Activated CD4-positive, alpha-beta T cell treated with anti-CD3 and anti-CD28 coated beads, Interleukin-10, Interleukin-2, amounts not matched to agents 100 ng/mL and 50 ng/mL, durations not matched to agents 16 hours and 8 hours (primary cell): ENCODE data around the gene STING1.
"Not testable (repeated sequence)": the region's sequence is repeated elsewhere in the genome, so short reads cannot be mapped to it uniquely, and the experiment has no call there.

ENCODE experiments used
- DNase-seq: peaks from one replicate; pipeline ENCODE4 v3.0.0-alpha.2; 2020

Gene STING1

DNA sequence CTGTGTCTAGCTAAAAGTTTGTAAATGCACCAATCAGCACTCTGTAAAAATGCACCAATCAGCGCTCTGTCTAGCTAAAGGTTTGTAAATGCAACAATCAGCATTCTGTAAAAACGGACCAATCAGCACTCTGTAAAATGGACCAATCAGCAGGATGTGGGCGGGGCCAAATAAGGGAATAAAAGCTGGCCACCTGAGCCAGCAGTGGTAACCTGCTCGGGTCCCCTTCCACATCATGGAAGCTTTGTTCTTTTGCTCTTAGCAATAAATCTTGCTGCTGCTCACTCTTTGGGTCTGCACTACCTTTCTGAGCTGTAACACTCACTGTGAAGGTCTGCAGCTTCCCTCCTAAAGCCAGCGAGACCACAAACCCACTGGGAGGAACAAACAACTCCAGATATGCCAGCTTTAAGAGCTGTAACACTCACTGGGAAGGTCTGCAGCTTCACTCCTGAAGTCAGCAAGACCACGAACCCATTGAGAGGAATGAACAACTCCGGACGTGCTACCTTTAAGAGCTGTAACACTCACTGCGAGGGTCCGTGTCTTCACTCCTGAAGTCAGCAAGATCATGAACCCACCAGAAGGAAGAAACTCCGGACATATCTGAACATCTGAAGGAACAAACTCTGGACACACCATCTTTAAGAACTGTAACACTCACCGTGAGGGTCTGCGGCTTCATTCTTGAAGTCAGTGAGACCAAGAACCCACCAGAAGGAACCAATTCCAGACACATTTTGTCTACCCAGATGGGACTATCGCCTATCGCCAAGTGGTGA lies 20.7 kb upstream of the STING1 start:
- DNase-seq = not testable (repeated sequence)

DNA sequence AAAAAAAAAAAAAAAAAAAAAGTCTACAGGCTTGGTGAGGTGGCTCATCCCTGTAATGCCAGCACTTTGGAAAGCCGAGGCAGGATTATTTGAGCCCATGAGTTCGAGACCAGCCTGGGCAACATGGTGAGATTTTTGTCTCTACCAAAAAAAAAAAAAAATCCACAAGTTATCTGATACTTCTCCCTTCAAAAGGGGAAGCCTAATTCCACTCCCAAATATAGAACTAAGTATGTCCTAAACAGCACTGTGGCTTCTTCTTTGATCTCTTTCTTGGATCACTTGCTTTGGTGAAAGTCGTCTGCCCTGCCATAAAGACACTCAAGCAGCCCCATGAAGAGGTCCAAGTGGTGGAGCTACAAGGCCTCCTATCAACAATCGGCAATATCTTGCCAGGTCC lies 18.8 kb upstream of the STING1 start:
- DNase-seq = no peak

DNA sequence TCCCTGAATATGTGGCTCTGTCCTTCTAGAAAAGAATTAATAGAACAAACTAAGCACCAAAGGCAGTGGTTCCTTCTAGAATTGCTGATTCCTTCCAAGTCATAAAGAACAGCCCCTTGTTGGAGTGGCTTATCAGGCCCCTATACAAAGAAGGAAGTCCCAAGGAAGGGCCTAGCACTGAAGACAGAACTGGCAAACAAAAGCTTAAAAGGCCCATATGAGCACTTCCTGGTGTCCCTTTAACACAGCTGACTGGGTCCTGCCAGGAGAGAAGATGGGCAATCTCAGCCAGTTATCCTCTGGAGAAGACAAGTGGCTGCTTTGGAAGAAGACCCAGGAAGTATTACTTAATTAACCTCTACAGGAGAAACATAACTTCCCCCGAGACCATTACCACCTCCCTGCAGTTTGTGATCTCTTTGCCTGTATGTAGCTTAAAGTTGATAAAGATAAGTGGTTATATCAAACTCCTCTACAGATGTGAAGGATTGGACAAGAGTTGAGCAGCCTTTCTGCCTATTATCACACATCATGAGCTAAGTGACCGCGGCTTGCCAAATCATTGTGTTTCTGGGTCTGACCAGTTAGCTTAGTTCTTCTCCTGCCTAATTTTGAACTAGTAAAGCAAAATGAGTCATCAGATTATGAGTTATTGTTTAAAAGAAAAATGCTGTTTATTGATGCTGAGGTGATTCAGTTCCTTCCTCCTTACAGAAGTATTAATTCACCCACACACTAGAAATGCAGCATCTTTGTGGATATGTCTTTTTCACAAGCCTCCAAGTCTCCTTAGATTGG lies 13.3 kb upstream of the STING1 start:
- DNase-seq = peak; percentile 32

DNA sequence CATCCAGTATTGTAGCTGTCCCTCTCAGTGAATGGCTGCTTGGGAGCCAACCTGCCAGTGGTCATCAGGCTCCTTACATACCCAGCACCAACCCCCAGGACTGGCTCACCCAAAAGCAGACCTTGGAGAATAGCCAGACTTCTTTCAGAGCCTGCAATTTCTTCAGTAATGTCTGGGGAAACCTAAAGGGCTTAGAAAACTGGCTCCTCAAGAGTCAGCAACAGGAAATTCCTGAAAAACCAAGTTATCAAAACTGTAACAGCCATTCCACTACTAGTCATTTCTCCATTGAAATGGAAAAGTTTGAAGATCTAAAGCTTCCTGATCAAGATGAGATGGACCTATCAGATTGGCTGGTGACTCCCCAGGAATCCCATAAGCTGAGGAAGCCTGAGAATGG lies 12.3 kb upstream of the STING1 start:
- DNase-seq = no peak

DNA sequence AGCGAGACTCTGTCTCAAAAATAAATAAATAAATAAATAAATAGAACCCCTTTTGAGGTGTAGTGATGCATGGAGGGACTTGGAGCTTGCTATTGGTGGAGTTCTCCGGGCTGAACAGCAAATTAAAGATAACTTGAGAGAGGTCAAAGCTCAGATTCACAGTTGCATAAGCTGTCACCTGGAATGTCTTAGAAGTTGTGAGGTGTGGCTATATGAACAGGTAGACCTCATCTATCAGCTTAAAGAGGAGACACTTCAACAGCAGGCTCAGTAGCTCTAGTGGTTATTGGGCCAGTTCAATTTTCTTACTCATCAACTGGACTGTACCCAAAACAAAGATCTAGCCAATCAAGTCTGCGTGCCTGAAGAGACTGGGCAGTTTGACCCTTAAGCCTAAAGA lies 11.7 kb upstream of the STING1 start:
- DNase-seq = no peak

DNA sequence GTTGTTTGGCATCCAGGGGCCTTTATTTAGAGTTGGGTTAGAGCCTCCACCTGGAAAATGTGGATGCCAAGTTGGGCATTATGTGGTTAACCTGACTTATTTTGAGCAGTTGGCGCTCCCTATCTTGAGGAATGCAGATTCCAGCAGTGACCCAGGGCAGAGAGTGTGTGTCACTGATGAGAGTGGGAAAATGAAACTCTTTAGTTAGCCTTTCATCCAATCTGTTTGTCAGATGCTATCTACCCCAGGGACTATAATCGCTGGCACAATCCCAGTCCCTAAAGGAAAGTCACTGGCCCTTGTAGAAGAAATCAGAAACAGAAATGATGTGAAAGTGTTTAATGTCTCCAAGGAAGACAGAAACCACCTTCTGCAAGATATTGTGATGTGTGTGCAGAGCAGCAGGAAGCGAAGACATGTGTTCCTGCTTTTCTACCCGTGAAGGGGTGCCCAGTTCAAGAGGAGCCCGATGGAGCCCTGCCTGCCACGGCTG lies 10.2 kb upstream of the STING1 start:
- no peak for DNase-seq

DNA sequence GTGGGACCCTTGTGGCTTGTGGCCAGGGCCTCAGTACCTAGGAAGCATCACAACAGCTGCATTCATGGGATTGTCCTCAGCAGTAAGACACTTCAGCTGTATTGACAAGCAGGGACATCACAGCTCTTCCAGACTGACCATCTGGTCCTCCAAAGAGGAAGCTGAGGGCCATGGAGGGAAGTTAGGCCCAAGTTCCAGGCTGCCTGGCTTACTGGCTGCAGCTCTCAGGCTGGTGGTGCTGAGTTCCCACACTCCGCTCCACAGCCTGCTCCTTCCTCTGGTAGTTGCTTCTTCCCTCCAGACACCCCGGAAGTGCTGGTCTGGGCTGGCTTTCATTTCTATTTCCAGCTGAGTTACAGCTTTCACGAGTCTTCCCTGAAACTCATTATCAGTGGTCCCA lies 5.7 kb upstream of the STING1 start:
- DNase-seq = no peak

DNA sequence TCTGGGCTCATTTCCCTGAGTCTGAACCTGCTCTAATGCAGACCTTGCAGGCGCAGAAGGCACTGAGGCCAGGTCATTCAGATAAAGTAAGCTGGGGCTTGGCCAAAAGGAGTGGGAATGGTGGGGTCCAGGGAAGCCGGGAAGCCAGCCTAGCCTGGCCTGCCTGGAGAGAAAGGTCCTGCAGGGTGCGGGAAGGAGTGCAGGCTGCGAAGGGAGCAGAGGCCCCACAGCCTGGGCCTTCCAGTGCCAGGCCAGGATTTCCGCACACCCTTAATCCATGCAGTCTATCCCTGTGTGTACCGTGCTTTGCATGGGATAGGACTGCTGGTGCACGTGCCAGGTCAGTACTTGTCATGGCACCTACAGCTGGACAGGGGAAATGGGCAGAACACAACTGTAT lies 3.6 kb upstream of the STING1 start:
- no peak for DNase-seq

DNA sequence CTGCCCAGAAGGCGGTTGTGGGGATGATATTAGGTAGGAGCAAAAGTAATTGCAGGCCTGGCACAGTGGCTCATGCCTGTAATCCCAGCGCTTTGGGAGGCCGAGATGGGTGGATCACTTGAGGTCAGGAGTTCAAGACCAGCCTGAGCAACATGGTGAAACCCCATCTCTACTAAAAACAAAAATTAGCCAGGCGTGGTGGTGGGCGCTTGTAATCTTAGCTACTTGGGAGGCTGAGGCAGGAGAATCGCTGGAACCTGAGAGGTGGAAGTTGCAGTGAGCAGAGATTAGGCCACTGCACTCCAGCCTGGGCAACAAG lies 291 bp upstream of the STING1 start:
- not testable (repeated sequence) for DNase-seq

DNA sequence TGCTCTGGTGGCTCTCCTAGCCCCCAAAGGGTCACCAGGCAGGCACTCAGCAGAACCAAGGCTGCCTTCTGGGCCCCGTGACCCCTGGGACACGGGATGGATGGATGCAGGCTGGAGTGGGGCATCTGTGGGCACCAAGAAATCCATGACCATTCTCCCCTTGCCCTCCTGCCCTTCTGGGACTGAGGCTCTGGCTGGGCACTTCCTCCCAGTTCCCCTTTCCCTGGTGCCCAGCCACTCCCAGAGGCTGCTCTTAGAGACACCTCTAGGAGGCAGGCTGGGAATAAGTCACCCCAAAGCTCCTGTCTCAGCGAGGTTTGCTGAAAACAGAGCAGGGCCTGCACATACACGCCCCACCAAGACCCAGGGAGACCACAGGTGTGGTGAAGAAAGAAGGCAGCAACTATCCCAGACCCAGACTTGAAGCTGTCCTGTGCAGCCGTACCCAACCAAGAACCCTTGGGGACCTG lies 943 bp downstream of the STING1 start:
- peak; percentile 55 for DNase-seq

DNA sequence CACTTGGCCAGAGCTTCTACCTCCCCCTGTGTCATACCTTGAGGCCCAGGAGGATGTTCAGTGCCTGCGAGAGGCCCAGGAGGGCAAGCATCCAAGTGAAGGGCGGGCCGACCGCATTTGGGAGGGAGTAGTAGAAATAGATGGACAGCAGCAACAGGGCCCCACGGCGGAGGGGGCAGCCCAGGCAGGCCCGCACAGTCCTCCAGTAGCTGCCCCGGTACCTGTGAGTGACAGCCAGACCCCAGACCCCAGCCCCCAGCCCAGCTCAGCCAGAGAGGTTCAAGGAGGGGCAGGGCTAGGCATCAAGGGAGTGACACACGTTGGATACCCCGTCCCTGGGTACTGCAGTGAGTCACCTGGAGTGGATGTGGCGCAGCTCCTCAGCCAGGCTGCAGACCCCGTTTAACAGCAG lies 1.4 kb downstream of the STING1 start:
- peak; percentile 53 for DNase-seq

DNA sequence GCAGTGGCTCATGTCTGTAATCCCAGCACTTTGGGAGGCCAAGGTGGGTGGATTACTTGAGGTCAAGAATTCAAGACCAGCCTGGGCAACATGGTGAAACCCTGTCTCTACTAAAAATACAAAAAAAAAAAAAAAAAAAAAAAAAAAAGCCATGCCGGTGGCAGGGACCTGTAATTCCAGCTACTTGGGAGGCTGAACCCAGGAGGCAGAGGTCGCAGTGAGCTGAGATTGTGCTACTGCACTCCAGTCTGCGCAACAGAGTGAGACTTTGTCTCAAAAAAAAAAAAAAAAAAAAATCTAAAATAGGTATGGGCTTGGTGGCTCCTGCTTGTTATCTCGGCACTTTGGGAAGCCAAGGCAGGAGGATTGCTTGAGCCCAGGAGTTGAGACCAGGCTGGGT lies 2.8 kb downstream of the STING1 start:
- not testable (repeated sequence) for DNase-seq

DNA sequence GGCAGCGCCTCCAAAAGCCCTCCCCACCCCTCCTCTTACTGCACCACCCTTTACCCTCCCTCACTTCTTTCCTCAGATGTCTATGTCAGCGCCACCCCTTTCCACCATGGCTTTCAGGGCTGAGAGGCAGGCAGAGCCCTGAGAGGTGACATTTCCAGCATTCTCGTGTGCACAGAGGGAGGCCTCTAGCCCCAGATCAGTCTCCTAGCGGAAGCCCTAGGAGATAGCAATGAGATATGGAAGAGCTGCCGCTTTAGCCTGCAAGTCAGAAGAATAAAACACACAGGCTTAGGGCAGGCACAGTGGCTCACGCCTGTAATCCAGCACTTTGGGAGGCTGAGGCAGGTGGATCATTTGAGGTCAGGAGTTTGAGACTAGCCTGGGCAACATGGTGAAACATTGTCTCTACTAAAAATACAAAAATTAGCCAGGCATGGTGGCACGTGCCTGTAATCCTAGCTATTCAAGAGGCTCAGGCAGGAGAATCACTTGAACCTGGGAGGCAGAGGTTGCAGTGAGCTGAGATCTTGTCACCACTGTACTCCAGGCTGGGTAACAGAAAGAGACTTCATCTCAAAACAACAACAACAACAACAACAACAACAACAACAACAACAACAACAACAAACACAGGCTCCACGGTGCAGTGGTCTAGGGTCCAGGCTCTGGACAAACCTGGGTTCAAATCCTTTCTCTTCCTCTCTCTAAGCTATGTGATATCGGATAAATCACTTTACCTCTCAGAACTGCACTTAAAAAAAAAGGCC lies 3.7 kb downstream of the STING1 start:
- DNase-seq = not testable (repeated sequence)

DNA sequence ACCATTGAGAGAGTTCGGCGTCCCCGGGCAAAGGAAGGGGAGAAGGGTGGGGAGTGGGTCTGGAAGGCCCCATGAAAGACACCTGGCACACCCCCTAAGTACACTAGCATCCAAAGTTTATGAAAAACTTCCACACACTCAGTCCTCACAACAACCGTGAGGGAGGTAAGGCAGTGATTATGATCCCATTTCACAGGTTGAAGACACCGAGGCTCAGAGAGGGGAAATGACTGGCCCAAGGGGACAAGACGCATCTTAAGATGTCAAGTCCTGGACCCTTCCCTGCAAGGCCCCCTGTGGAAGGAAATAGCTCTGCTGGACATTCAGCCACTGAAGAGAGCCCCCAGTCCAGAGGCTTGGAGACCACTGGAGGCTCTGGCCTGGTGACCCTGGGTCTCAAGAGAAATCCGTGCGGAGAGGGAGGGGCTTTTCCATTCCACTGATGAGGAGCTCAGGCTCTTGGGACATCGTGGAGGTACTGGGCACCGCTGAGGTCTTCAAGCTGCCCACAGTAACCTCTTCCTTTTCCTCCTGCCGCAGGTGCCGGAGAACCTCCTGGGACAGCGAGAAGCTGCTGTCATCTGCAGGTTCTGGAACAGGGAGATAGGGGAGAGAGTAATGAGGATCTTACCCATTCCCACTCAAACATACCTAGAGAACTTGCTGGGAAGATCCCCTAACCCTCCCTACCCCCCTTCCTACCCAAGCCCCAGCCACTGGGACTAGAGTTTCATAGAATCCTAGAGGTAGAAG lies 6.5 kb downstream of the STING1 start:
- DNase-seq = no peak

DNA sequence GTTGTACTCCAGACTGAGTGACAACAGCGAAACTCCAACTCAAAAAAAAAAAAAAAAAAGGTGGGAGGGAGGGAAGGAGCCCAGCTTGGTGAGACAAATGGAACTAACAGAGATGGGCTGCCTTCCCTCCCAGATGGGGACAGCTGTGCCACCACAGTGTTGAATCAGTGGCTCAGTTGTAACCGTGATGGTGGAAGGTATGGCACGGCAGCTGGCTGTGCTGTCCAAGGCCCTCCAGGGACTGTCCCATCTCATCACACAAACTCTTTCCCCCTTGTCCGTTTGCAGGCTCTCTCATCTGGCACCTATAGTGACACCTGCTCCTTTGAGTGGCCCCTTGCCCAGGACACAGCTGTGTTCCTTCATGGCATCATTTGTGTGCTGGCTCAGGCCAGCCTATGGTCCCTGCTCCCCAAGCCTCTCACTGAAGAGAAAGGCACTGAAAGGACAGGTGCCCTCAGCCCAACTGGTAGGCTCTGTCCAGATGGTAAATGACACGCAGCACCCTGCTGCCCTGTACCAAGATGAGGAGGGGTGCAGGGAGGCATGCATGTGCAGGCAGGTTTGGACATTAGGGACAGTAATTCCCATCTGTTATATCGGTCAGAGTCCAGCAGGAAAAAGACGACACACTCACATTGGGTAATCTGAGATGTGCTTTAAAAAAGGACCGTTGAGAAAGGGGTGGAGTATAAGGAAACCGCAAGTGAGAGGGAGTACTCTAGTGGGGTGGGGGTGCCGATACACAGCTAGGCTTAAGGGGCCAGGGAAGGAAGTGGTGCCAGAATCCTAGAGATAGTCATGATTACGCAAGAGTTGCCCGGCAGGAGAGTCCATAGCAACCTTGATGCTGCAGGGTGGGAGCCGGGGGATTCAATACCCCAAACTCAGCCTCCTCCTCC lies 7.4 kb downstream of the STING1 start:
- DNase-seq = peak; percentile 56

DNA sequence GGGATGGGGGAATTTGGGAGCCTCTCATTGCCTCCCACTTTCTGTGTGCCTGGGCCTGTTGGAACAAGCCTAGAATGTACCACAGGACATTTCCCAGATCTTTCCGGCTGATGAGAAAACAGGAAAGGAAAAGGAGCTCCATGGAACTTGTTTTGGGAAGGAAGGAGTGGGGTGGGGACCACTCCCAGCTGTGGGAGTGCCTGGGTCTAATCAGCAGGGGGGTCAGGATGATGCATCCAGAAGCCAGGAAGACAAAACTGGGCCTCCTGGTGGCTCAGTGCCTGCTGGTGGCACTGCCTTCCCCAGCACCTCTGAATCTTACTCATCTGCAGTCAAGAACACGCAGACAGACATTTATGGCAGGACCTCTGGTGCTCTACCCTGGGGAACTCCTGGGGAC lies 9.0 kb downstream of the STING1 start:
- DNase-seq = peak; percentile 42

DNA sequence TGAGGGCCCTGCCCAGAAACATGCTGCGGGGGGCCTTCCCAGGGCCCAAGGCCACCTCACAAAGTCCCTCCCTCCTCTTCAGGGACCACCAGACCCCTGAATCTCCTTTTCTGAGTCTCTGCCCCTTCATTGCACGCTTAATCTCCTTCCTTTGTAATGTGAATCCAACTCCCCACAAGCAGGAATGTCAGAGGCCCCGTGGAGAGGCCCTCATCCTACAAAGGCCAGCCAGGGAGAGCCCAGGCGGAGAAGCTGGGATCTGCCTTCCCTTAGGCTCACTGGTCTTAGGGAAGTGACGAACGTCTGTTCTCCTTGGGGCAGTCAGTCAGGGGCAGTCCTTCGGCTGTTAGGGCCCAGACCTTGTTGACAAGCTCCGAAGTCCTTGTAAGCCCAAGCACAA lies 9.5 kb downstream of the STING1 start:
- no peak for DNase-seq

DNA sequence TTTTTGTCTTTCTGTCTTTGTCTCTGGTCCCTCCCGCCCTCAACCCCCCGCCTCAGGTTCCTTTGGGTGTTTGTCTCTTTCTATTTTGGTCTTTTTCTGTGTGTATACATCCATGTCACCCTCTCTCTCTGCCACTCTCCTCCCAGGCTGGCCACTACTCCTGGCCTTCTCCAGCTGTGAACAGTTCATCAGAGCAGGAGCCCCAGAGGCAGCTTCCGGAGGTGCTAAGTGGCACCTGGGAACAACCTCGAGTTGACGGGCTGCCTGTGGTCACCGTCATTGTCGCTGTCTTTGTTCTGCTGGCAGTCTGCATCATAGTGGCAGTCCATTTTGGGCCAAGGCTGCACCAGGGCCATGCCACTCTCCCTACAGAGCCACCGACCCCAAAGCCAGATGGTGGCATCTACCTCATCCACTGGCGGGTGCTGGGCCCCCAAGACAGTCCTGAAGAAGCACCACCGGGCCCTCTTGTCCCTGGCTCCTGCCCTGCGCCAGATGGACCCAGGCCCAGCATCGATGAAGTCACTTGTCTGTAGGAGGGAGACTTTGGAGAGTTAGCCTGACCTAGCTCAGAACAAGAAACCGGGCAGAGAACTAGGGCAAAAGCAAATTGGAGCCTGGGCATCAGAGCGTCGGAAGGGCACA lies 10.1 kb downstream of the STING1 start:
- no peak for DNase-seq

DNA sequence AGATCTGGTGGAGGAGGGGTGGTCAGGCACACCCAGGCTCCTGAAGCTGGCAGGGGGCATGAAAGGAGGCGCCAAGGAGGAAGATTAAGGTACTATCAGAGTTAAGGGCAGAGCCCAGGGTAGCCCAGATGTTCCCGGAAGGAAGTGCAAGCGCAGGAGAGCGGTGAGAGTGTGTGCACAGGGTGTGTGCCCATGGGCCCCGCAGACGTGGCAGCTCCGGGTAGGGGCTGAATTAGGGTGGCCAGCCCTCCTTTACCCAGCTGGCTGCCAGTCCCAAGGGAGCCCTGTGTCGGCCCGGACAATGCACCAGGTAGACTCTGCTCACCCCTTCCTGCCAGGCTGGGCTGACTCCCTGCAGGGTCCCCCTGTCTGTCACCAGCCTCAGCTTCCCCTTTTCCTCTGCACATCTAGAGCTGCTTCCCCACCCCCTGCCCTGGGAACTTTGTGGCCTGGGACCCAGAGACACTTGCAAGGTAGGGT lies 11.7 kb downstream of the STING1 start, which contains the start of gene SMIM33:
Gene SMIM33 (plus strand): TSS at position 184 of the 480 bp plus-strand sequence. CDS start 118 bp downstream, at position 302.
- DNase-seq = peak; percentile 62

DNA sequence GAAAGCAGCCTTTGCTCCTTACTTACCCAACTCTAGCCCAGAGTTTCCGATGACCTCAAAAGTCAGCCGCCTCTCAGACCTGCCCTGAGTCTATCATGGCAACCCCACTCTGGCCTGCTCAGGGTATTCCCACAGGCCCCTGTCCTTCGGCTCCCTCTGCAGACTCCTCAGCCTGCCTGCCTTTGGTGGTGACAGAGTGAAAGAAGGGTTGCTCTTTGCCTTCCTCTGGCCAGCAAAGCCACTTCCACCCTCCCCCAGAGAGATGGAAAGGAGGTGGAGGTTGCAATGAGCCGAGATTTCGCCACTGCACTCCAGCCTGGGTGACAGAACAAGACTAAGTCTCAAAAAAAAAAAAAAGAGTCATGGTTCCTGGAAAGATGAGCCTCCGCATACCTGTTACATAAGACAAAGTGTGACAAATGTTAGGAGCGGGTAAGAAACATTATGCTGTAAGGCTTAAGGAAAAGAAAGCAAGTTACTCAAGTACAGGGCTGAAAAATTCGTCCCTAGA lies 14.1 kb downstream of the STING1 start:
- DNase-seq = peak; percentile 60
